ENCODE measurements around the gene MVK. TPM values are rescaled to one million over a fixed set of nuclear protein-coding genes. Genes with fewer than 3 reads are reported as not detected.

MVK gene
- total RNA-seq, 2 donors from 2014 or later: 8.6 to 12.2 TPM

- intact Hi-C loops (cut with DNase I): no loop called here
- DNase-seq (no peak), ATAC-seq (no peak)
- H3K9me3 ChIP-seq: no peaks in the 10 kb centered on the region
- H3K36me3 ChIP-seq (replicated peaks in 1 of 2; ENCODE audit: insufficient read depth in 1 of 2, low read depth in 2 of 2): no peaks in the 10 kb centered on the region
- H3K4me1 ChIP-seq: no peaks in the 10 kb centered on the region
- no peak overlapping the region for H3K4me3 ChIP-seq
- 46 to 59% methylated on average over 2 to 6 of the region's 7 CpGs for WGBS, 2 donors
- TF ChIP-seq CTCF (IDR thresholded peaks at IDR 0.05) (no peak), POLR2A (IDR thresholded peaks at IDR 0.05) (no peak)
- H3K27ac ChIP-seq: no peak overlapping the region
- H3K27me3 ChIP-seq: no peaks in the 10 kb centered on the region
These were observed 28.6 kb upstream of the MVK start for GRCh38 chr12:109544955-109545531.

GRCh38 chr12:109545826-109546225, 27.8 kb upstream of the MVK start:
- no peak for TF ChIP-seq POLR2A (IDR thresholded peaks at IDR 0.05)
- TF ChIP-seq CTCF (IDR thresholded peaks at IDR 0.05): no peak

GRCh38 chr12:109547286-109547685, 26.3 kb upstream of the MVK start:
- WGBS, 2 donors: 76 to 85% methylated on average over 18 of the region's 18 CpGs
- intact Hi-C loops (cut with DNase I): no loop called here
- TF ChIP-seq POLR2A (IDR thresholded peaks at IDR 0.05): no peak
- TF ChIP-seq CTCF (IDR thresholded peaks at IDR 0.05): no peak
- ATAC-seq (no peak), DNase-seq (no peak)
- H3K36me3 ChIP-seq (replicated peaks in 1 of 2; ENCODE audit: insufficient read depth in 1 of 2, low read depth in 2 of 2): no peaks in the 10 kb centered on the region
- H3K27ac ChIP-seq: no peak overlapping the region
- H3K9me3 ChIP-seq: no peaks in the 10 kb centered on the region
- no peaks in the 10 kb centered on the region for H3K4me1 ChIP-seq
- H3K27me3 ChIP-seq: peaks cover 0 to 4% of the 10 kb centered on the region in 2 donors
- no peak overlapping the region for H3K4me3 ChIP-seq

More at GRCh38 chr12:109545826-109546225, 27.8 kb upstream of the MVK start:
- DNase-seq: no peak
- 55% methylated on average over 5 of the region's 5 CpGs; no CpG with 5 or more reads in 1 of the 2 donors for WGBS, 2 donors
- ATAC-seq: no peak
- Histone ChIP-seq H3K27ac (no peak overlapping the region), H3K36me3 (replicated peaks in 1 of 2; ENCODE audit: insufficient read depth in 1 of 2, low read depth in 2 of 2) (no peaks in the 10 kb centered on the region), H3K4me3 (no peak overlapping the region), H3K27me3 (peaks cover 0 to under 1% of the 10 kb centered on the region in 2 donors), H3K4me1 (no peaks in the 10 kb centered on the region), H3K9me3 (no peaks in the 10 kb centered on the region)
- intact Hi-C loops (cut with DNase I): no loop called here

GRCh38 chr12:109548258-109548657, 25.3 kb upstream of the MVK start:
- no peak overlapping the region for H3K4me3 ChIP-seq
- WGBS, 2 donors: 79 to 81% methylated on average over 4 of the region's 4 CpGs
- H3K9me3 ChIP-seq: no peaks in the 10 kb centered on the region
- intact Hi-C loops (cut with DNase I): no loop called here
- no peaks in the 10 kb centered on the region for H3K36me3 ChIP-seq (replicated peaks in 1 of 2; ENCODE audit: insufficient read depth in 1 of 2, low read depth in 2 of 2)
- ATAC-seq: no peak
- DNase-seq: no peak
- no peak overlapping the region for H3K27ac ChIP-seq
- H3K4me1 ChIP-seq: no peaks in the 10 kb centered on the region
- peaks cover 0 to 4% of the 10 kb centered on the region in 2 donors for H3K27me3 ChIP-seq
- TF ChIP-seq CTCF (IDR thresholded peaks at IDR 0.05) (no peak), POLR2A (IDR thresholded peaks at IDR 0.05) (no peak)

GRCh38 chr12:109549613-109550270, 23.9 kb upstream of the MVK start:
- TF ChIP-seq POLR2A (IDR thresholded peaks at IDR 0.05) (no peak), CTCF (IDR thresholded peaks at IDR 0.05) (no peak)
- no peak overlapping the region for H3K4me3 ChIP-seq
- no peak overlapping the region for H3K27ac ChIP-seq
- no peaks in the 10 kb centered on the region for H3K36me3 ChIP-seq (replicated peaks in 1 of 2; ENCODE audit: insufficient read depth in 1 of 2, low read depth in 2 of 2)
- intact Hi-C loops (cut with DNase I): no loop called here
- H3K27me3 ChIP-seq: peaks cover 0 to 4% of the 10 kb centered on the region in 2 donors
- H3K4me1 ChIP-seq: peaks cover 10% of the 10 kb centered on the region
- DNase-seq (no peak), ATAC-seq (no peak)
- H3K9me3 ChIP-seq: no peaks in the 10 kb centered on the region
- 33 to 36% methylated on average over 15 of the region's 15 CpGs for WGBS, 2 donors

Data from body of pancreas (tissue), 4 donors.